Loucy (cell line): ENCODE measurements around the gene CPNE6.
A peak's percentile ranks its signal among the peaks of the same experiment; 100 is the strongest.
"Not testable (repeated sequence)": the region's sequence is repeated elsewhere in the genome, so short reads cannot be mapped to it uniquely, and the experiment has no call there.

Experiments used
- H2AFZ ChIP-seq: fragments of 200-600 bp; sonication (generic); 2 replicates; pipeline ENCODE4 v1.6.0; 2016; ENCODE audit warnings: antibody characterized with exemption, mild to moderate bottlenecking, low read length, moderate library complexity
- H3F3A ChIP-seq: fragments of 200-600 bp; 2 replicates; pipeline ENCODE4 v1.6.0; 2016; ENCODE audit warnings: antibody characterized with exemption, low read depth, mild to moderate bottlenecking
- H3K27me3 ChIP-seq: fragments of 200-600 bp; sonication (generic); 2 replicates; pipeline ENCODE4 v1.6.1; 2014; ENCODE audit warnings: low read length, mild to moderate bottlenecking; ENCODE audit not compliant: insufficient read depth, poor library complexity, severe bottlenecking
- H3K36me3 ChIP-seq: fragments of 200-600 bp; sonication (generic); 2 replicates; pipeline ENCODE4 v1.6.1; 2016; ENCODE audit warnings: low read length; ENCODE audit not compliant: insufficient read depth
- H3K4me1 ChIP-seq: fragments of 200-600 bp; sonication (generic); 2 replicates; pipeline ENCODE4 v1.5.1; 2014; ENCODE audit warnings: low read length, mild to moderate bottlenecking; ENCODE audit not compliant: insufficient read depth, poor library complexity, severe bottlenecking
- H3K4me2 ChIP-seq: fragments of 200-600 bp; sonication (generic); 2 replicates; pipeline ENCODE4 v1.6.0; 2014; ENCODE audit warnings: antibody characterized with exemption, low read length, low read depth, mild to moderate bottlenecking; ENCODE audit not compliant: poor library complexity, severe bottlenecking
- H3K4me3 ChIP-seq: fragments of 200-600 bp; sonication (generic); 2 replicates; pipeline ENCODE4 v1.5.1; 2014; ENCODE audit warnings: low read length, mild to moderate bottlenecking, mixed read lengths; ENCODE audit not compliant: poor library complexity, severe bottlenecking
- H3K79me2 ChIP-seq: fragments of 200-600 bp; sonication (generic); 2 replicates; pipeline ENCODE4 v1.6.1; 2014; ENCODE audit warnings: low read length; ENCODE audit not compliant: insufficient read depth
- H3K9ac ChIP-seq: fragments of 200-600 bp; sonication (generic); 2 replicates; pipeline ENCODE4 v1.6.0; 2014; ENCODE audit warnings: mild to moderate bottlenecking, low read depth, low read length, moderate library complexity; ENCODE audit not compliant: poor library complexity, severe bottlenecking
- H3K9me2 ChIP-seq: fragments of 200-600 bp; sonication (generic); replicated peaks from 2 replicates; pipeline ENCODE4 v1.6.1; 2016; ENCODE audit warnings: low read depth, low read length, mixed read lengths
- H3K9me3 ChIP-seq: fragments of 200-600 bp; sonication (generic); 2 replicates; pipeline ENCODE4 v1.6.1; 2014; ENCODE audit warnings: mild to moderate bottlenecking, antibody characterized with exemption, low read length, low read depth; ENCODE audit not compliant: insufficient read depth
- H4K20me1 ChIP-seq: fragments of 200-600 bp; sonication (generic); 2 replicates; pipeline ENCODE4 v1.6.0; 2014; ENCODE audit warnings: antibody characterized with exemption, low read length, mild to moderate bottlenecking; ENCODE audit not compliant: insufficient read depth, poor library complexity, severe bottlenecking
- CTCF ChIP-seq: fragments of 200-600 bp; sonication (generic); conservative IDR thresholded peaks from 2 replicates; pipeline ENCODE4 v1.5.1; 2014; ENCODE audit warnings: mild to moderate bottlenecking, antibody characterized with exemption, low read length
- EZH2phosphoT487 ChIP-seq: fragments of 200-600 bp; IDR thresholded peaks from 2 replicates; pipeline ENCODE4 v1.6.1; 2018; ENCODE audit warnings: antibody characterized with exemption, mild to moderate bottlenecking, moderate library complexity, borderline replicate concordance

Gene CPNE6

GRCh38 chr14:24071144-24071697 lies at the start of gene CPNE6:
Gene CPNE6, plus strand, starts transcription at chr14:24071562. Its CDS starts 1,375 bp downstream, at chr14:24072937.
- no peaks in the 10 kb centered on the region for H3K9me3 ChIP-seq
- H3K79me2 ChIP-seq = no peaks in the 10 kb centered on the region
- H4K20me1 ChIP-seq = no peaks in the 10 kb centered on the region
- H3K4me1 ChIP-seq = no peaks in the 10 kb centered on the region
- H2AFZ ChIP-seq = no peak within 1 kb of the TSS
- H3K36me3 ChIP-seq = no peaks in the 10 kb centered on the region
- no peak within 1 kb of the TSS for H3K4me2 ChIP-seq
- H3K9me2 ChIP-seq = no peaks in the 10 kb centered on the region
- H3K9ac ChIP-seq = no peak within 1 kb of the TSS
- TF ChIP-seq EZH2phosphoT487 = no peak
- H3K4me3 ChIP-seq = no peak within 1 kb of the TSS
- H3F3A ChIP-seq = no peaks in the 10 kb centered on the region
- H3K27me3 ChIP-seq = no peaks in the 10 kb centered on the region

DNA sequence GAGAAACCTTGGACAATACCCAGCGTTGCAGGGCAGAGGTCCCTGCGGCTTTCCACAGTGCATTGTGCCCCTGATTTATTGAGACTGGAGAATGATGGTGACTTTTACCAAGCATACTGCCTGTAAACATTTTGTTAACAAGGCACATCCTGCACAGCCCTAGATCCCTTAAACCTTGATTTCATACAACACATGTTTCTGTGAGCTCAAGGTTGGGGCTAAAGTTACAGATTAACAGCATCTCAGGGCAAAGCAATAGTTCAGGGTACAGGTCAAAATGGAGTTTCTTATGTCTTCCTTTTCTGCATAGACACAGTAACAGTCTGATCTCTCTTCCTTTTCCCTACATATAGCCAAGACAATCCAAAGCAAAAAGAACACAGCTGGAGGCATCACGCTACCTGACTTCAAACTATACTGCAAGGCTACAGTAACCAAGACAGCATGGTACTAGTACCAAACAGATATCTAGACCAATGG lies 46.4 kb upstream of the CPNE6 start:
- H3K9me2 ChIP-seq, H3K4me2 ChIP-seq, H3F3A ChIP-seq, H2AFZ ChIP-seq, H3K36me3 ChIP-seq, H3K4me1 ChIP-seq, H3K27me3 ChIP-seq, H3K79me2 ChIP-seq, H3K4me3 ChIP-seq, H3K9ac ChIP-seq, H3K9me3 ChIP-seq, H4K20me1 ChIP-seq: not testable (repeated sequence)

DNA sequence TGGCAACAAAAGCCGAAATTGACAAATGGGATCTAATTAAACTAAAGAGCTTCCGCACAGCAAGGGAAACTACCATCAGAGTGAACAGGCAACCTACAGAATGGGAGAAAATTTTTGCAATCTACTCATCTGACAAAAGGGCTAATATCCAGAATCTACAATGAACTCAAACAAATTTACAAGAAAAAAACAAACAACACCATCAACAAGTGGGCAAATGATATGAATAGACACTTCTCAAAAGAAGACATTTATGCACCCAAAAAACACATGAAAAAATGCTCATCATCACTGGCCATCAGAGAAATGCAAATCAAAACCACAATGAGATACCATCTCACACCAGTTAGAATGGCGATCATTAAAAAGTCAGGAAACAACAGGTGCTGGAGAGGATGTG lies 41.7 kb upstream of the CPNE6 start:
- not testable (repeated sequence) for H3K79me2 ChIP-seq, H4K20me1 ChIP-seq, H3K36me3 ChIP-seq, H3K27me3 ChIP-seq, H3K9ac ChIP-seq, H3K4me2 ChIP-seq, H3K9me2 ChIP-seq, H3F3A ChIP-seq, H2AFZ ChIP-seq, H3K4me1 ChIP-seq, H3K4me3 ChIP-seq
- peaks cover 17% of the 10 kb centered on the region for H3K9me3 ChIP-seq

DNA sequence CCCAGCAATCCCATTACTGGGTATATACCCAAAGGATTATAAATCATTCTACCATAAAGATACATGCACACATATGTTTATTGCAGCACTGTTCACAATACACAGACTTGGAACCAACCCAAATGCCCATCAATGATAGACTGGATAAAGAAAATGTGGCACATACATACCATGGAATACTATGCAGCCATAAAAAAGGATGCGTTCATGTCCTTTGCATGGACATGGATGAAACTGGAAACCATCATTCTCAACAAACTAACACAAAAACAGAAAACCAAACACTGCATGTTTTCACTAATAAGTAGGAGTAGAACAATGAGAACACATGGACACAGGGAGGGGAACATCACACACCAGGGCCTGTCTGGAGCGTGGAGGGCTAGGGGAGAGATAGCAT lies 40.0 kb upstream of the CPNE6 start:
- not testable (repeated sequence) for H3K79me2 ChIP-seq, H2AFZ ChIP-seq, H3F3A ChIP-seq, H3K27me3 ChIP-seq, H3K9ac ChIP-seq, H3K4me3 ChIP-seq, H4K20me1 ChIP-seq, H3K4me1 ChIP-seq, H3K36me3 ChIP-seq, H3K9me2 ChIP-seq, H3K4me2 ChIP-seq
- peaks cover 17% of the 10 kb centered on the region for H3K9me3 ChIP-seq

GRCh38 chr14:24032727-24033418 lies 38.5 kb upstream of the CPNE6 start:
- TF ChIP-seq EZH2phosphoT487 (no peak), CTCF (no peak)
- Histone ChIP-seq H3K4me2 (no peak overlapping the region), H3K9ac (no peak overlapping the region)

GRCh38 chr14:24035769-24036168 lies 35.6 kb upstream of the CPNE6 start:
- not testable (repeated sequence) for H3K9me2 ChIP-seq, H3K36me3 ChIP-seq, H3F3A ChIP-seq, H3K27me3 ChIP-seq, H3K79me2 ChIP-seq, H4K20me1 ChIP-seq
- Histone ChIP-seq H3K4me1 (peaks cover 15% of the 10 kb centered on the region), H2AFZ (peak overlapping the region; percentile 97), H3K9ac (peak overlapping the region; percentile 97), H3K4me2 (peak overlapping the region; percentile 77), H3K9me3 (peaks cover 17% of the 10 kb centered on the region), H3K4me3 (peak overlapping the region; percentile 97)

More at GRCh38 chr14:24032727-24033418, 38.5 kb upstream of the CPNE6 start:
- no peaks in the 10 kb centered on the region for H3F3A ChIP-seq
- H3K9me2 ChIP-seq = no peaks in the 10 kb centered on the region
- H3K4me3 ChIP-seq = no peak overlapping the region
- H3K9me3 ChIP-seq = peaks cover 17% of the 10 kb centered on the region
- no peaks in the 10 kb centered on the region for H3K79me2 ChIP-seq
- H3K27me3 ChIP-seq = no peaks in the 10 kb centered on the region
- H4K20me1 ChIP-seq = no peaks in the 10 kb centered on the region
- no peaks in the 10 kb centered on the region for H3K36me3 ChIP-seq
- H3K4me1 ChIP-seq = peaks cover 7% of the 10 kb centered on the region
- H2AFZ ChIP-seq = no peak overlapping the region
